Thyroid gland (tissue), 4 donors: Measurements from ENCODE around the gene SLC4A4.

ENCODE experiments used
- POLR2A ChIP-seq, 2 donors: fragments of 450-650 bp; IDR thresholded peaks; one replicate each; pipeline ENCODE4 v1.6.1; 2017; ENCODE audit warnings: antibody characterized with exemption in 2 of 2, mild to moderate bottlenecking in 2 of 2, moderate library complexity in 1 of 2
- TF ChIP-seq, protein P1 (sequence below), 6 experiments: fragments of 200-600 bp in 3 of 6; fragments of 450-650 bp in 3 of 6; sonication (generic) in 3 of 6; IDR thresholded peaks; one replicate each; pipeline ENCODE4 v1.5.1; 2016 to 2019; ENCODE audit warnings: antibody characterized with exemption in 6 of 6, mild to moderate bottlenecking in 2 of 6, inconsistent platforms in 1 of 6, moderate library complexity in 1 of 6

DNA sequence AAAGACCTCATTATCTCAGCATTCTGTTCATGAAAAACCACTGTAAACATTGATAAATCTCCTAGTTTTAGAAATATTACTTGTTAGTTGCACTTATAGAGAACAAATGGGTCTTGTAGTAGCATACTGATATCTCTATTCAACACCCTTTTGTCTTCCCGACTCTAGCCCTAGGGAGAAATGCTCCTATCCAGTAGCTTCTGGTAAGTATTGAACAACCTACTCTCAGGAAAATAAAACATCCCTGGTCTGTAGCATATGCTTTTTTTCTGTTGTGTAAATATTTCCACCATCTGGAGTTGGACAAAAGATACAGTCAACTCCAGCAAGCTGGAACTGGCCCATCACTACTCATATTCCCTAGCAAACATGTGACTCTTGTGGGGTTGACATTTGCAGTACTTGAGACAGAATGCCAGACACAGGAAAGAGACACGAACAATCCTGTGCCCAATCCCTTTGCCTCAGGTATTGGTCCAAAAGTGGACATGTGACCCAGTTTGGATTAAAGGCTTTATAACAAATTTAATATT is 256.8 kb downstream of the SLC4A4 start:
- TF ChIP-seq, protein P1, sequence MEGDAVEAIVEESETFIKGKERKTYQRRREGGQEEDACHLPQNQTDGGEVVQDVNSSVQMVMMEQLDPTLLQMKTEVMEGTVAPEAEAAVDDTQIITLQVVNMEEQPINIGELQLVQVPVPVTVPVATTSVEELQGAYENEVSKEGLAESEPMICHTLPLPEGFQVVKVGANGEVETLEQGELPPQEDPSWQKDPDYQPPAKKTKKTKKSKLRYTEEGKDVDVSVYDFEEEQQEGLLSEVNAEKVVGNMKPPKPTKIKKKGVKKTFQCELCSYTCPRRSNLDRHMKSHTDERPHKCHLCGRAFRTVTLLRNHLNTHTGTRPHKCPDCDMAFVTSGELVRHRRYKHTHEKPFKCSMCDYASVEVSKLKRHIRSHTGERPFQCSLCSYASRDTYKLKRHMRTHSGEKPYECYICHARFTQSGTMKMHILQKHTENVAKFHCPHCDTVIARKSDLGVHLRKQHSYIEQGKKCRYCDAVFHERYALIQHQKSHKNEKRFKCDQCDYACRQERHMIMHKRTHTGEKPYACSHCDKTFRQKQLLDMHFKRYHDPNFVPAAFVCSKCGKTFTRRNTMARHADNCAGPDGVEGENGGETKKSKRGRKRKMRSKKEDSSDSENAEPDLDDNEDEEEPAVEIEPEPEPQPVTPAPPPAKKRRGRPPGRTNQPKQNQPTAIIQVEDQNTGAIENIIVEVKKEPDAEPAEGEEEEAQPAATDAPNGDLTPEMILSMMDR (IDR thresholded peaks at IDR 0.05): no peak
- no peak for TF ChIP-seq POLR2A (IDR thresholded peaks at IDR 0.05)
